H1 (cell line): ENCODE results near the gene TDRD12. TPM values are rescaled to one million over a fixed set of nuclear protein-coding genes. Genes with fewer than 3 reads are reported as not detected.

Experiments used
- BACH1 ChIP-seq: IDR thresholded peaks from 2 replicates; pipeline ENCODE4 v1.6.1; 2012; ENCODE audit warnings: low read length, improper control_type of control experiment
- CBX5 ChIP-seq: fragments of 300-800, 300-1000 bp; sonication (generic); IDR thresholded peaks from 2 replicates; pipeline ENCODE4 v1.7.1; 2016; ENCODE audit warnings: antibody characterized with exemption, low read length, low read depth
- EZH2 ChIP-seq: fragments of 200-600 bp; sonication (generic); IDR thresholded peaks from 2 replicates; pipeline ENCODE4 v1.7.1; 2012; ENCODE audit warnings: low read depth, mild to moderate bottlenecking, moderate library complexity, low read length, inconsistent platforms; ENCODE audit not compliant: severe bottlenecking
- JUND ChIP-seq: IDR thresholded peaks from 2 replicates; pipeline ENCODE4 v1.6.1; 2011; ENCODE audit warnings: mild to moderate bottlenecking, improper control_type of control experiment, low read length
- SIN3A ChIP-seq, 2 experiments: IDR thresholded peaks in 1 of 2; conservative IDR thresholded peaks in 1 of 2; 2 replicates each; pipeline ENCODE4 v1.6.1; 2011 to 2012; ENCODE audit warnings: low read length in 2 of 2, improper control_type of control experiment in 1 of 2, low read depth in 1 of 2, mild to moderate bottlenecking in 1 of 2
- SIX5 ChIP-seq: IDR thresholded peaks from 2 replicates; pipeline ENCODE4 v1.6.1; 2011; ENCODE audit warnings: mild to moderate bottlenecking, low read depth, low read length
- ZNF274 ChIP-seq: IDR thresholded peaks from 2 replicates; pipeline ENCODE4 v1.7.0; 2012; ENCODE audit warnings: low read length, borderline replicate concordance; ENCODE audit errors: extremely low read depth
- polyA plus RNA-seq, 7 experiments: library from polyadenylated mRNA; depleted of rRNA in 3 of 7; stranded (reverse) in 5 of 7; unstranded in 2 of 7; fragments of >200 nt in 5 of 7; fragments of 200-250 nt in 2 of 7; gene quantifications; 1 replicate in 5 of 7; 2 replicates in 1 of 7; 4 replicates in 1 of 7; pipeline versions ENCODE4 v1.2.1 to v1.2.3, GENCODE V29; 2011 to 2013; ENCODE audit warnings: missing spikeins in 2 of 7, mixed read lengths in 2 of 7
- total RNA-seq: library from RNA; stranded (reverse); fragmentation: NEBNext Ultra II Directional; extraction: Animal tissue kit (Norgen Biotek cat#: 25700); gene quantifications from 2 replicates; pipeline ENCODE4 v1.2.1, GENCODE V29; 2021
- TF ChIP-seq, protein P1 (sequence below): fragments of 300-600 bp; sonication (generic); IDR thresholded peaks from 2 replicates; pipeline ENCODE4 v1.7.1; 2012; ENCODE audit warnings: low read length, moderate library complexity, mild to moderate bottlenecking, inconsistent platforms; ENCODE audit not compliant: insufficient replicate concordance

Gene TDRD12
- total and polyA plus RNA-seq, 2 of the 8 experiments (the other 6 are each of a cell fraction or from before 2014, with no cell fraction given), result 0.39 to 0.88 TPM

DNA sequence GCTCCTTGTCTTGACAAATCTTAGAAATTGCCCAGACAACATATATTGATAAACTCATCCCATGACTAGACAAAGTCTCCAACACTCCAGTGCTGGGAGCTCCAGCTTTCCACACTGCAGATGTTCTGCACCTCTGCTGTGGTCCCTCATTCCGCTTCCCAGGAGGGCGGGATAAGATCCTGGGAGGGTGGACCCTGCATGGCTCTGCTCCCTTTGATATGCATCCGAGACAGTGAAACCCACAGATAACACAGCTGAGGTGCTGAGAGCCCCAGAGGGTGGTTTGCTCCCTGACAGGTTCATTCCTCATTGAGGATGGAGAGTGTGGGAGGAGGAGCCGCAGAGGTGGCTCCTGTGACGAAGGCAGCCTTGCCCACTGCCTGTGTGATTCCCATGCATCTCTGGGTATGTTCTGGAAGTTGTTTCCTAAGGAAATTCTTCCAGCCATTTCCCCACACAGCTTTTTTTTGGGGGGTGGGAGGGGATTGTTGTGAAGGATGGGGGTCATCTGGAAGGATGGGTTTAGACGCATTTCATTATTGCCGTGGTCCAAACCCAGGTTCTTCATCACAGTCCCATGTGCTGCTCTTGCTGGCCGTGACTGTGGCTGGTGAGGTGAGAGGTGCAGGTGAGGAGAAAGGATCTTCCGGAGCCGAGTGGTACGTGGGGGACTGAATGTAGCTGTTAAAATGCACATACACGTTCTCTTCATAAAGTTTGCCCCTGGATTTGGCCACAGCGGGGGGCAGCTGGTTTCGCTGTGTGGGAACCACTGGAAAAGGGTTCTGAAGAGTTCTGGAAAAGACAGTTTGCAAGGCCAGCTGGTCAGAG lies 103.6 kb downstream of the TDRD12 start (continued):
- TF ChIP-seq SIN3A (conservative IDR thresholded peaks at IDR 0.05 in 1 of 2, IDR thresholded peaks at IDR 0.05 in 1 of 2; ENCODE audit: low read depth in 1 of 2, low read length in 2 of 2) (no peak), ZNF274 (no peak), JUND (no peak), SIX5 (no peak), EZH2 (no peak), BACH1 (no peak), CBX5 (no peak)
- TF ChIP-seq, protein P1, sequence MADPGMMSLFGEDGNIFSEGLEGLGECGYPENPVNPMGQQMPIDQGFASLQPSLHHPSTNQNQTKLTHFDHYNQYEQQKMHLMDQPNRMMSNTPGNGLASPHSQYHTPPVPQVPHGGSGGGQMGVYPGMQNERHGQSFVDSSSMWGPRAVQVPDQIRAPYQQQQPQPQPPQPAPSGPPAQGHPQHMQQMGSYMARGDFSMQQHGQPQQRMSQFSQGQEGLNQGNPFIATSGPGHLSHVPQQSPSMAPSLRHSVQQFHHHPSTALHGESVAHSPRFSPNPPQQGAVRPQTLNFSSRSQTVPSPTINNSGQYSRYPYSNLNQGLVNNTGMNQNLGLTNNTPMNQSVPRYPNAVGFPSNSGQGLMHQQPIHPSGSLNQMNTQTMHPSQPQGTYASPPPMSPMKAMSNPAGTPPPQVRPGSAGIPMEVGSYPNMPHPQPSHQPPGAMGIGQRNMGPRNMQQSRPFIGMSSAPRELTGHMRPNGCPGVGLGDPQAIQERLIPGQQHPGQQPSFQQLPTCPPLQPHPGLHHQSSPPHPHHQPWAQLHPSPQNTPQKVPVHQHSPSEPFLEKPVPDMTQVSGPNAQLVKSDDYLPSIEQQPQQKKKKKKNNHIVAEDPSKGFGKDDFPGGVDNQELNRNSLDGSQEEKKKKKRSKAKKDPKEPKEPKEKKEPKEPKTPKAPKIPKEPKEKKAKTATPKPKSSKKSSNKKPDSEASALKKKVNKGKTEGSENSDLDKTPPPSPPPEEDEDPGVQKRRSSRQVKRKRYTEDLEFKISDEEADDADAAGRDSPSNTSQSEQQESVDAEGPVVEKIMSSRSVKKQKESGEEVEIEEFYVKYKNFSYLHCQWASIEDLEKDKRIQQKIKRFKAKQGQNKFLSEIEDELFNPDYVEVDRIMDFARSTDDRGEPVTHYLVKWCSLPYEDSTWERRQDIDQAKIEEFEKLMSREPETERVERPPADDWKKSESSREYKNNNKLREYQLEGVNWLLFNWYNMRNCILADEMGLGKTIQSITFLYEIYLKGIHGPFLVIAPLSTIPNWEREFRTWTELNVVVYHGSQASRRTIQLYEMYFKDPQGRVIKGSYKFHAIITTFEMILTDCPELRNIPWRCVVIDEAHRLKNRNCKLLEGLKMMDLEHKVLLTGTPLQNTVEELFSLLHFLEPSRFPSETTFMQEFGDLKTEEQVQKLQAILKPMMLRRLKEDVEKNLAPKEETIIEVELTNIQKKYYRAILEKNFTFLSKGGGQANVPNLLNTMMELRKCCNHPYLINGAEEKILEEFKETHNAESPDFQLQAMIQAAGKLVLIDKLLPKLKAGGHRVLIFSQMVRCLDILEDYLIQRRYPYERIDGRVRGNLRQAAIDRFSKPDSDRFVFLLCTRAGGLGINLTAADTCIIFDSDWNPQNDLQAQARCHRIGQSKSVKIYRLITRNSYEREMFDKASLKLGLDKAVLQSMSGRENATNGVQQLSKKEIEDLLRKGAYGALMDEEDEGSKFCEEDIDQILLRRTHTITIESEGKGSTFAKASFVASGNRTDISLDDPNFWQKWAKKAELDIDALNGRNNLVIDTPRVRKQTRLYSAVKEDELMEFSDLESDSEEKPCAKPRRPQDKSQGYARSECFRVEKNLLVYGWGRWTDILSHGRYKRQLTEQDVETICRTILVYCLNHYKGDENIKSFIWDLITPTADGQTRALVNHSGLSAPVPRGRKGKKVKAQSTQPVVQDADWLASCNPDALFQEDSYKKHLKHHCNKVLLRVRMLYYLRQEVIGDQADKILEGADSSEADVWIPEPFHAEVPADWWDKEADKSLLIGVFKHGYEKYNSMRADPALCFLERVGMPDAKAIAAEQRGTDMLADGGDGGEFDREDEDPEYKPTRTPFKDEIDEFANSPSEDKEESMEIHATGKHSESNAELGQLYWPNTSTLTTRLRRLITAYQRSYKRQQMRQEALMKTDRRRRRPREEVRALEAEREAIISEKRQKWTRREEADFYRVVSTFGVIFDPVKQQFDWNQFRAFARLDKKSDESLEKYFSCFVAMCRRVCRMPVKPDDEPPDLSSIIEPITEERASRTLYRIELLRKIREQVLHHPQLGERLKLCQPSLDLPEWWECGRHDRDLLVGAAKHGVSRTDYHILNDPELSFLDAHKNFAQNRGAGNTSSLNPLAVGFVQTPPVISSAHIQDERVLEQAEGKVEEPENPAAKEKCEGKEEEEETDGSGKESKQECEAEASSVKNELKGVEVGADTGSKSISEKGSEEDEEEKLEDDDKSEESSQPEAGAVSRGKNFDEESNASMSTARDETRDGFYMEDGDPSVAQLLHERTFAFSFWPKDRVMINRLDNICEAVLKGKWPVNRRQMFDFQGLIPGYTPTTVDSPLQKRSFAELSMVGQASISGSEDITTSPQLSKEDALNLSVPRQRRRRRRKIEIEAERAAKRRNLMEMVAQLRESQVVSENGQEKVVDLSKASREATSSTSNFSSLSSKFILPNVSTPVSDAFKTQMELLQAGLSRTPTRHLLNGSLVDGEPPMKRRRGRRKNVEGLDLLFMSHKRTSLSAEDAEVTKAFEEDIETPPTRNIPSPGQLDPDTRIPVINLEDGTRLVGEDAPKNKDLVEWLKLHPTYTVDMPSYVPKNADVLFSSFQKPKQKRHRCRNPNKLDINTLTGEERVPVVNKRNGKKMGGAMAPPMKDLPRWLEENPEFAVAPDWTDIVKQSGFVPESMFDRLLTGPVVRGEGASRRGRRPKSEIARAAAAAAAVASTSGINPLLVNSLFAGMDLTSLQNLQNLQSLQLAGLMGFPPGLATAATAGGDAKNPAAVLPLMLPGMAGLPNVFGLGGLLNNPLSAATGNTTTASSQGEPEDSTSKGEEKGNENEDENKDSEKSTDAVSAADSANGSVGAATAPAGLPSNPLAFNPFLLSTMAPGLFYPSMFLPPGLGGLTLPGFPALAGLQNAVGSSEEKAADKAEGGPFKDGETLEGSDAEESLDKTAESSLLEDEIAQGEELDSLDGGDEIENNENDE, result no peak
